GM19351 (cell line): ENCODE results near the gene PRR5L.
A peak's percentile ranks its signal among the peaks of the same experiment; 100 is the strongest.

Experiments
- ATAC-seq: cut with Tn5 transposase; IDR thresholded peaks from one replicate; pipeline ENCODE4 v1.9.1; 2021; ENCODE audit warnings: mild to moderate bottlenecking, moderate library complexity; ENCODE audit not compliant: unreplicated experiment

PRR5L gene

GRCh38 chr11:36278531-36279282 is 17.4 kb upstream of the PRR5L start:
- ATAC-seq, result no peak

DNA sequence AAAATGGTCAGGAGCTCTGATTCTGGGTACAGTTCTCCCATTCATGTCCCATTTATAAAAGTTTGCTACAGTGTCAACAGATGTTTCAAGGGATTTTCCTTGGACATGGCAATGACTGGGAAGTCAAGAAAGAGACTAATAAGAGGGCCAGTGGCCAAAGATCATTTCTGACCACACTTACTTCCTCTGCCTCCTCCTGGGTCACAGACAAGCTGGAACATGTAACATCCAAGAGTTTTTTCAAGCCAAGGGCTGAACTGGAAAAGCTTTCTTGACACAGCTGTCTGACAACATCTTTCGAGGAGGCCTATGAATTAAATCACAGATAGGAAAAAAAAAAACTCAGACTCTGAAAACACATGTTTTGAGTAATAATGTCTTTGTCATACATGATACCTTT is 15.6 kb upstream of the PRR5L start:
- ATAC-seq, result no peak

- ATAC-seq, result no peak
Observed at GRCh38 chr11:36281850-36282249, 14.2 kb upstream of the PRR5L start.

DNA sequence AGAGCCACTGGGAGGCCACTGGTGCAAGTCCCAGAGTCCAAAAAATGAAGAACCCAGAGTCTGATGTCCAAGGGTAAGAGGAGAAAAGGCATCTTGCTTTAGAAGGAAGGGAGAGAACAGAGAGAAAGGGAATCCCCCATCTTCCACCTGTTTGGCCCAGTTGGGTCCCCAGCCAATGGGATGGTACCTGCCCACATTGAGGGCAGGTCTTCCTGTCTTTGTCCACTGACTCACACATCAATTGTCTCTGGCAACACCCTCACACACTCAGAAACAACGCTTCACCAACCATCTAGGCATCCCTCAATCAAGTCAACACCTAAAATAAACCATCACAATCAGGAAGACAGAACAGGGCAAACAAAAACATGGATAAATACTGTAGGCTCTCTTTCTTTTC is 13.2 kb upstream of the PRR5L start:
- no peak for ATAC-seq

- no peak for ATAC-seq
Observed at GRCh38 chr11:36288442-36289225, 7.5 kb upstream of the PRR5L start.

DNA sequence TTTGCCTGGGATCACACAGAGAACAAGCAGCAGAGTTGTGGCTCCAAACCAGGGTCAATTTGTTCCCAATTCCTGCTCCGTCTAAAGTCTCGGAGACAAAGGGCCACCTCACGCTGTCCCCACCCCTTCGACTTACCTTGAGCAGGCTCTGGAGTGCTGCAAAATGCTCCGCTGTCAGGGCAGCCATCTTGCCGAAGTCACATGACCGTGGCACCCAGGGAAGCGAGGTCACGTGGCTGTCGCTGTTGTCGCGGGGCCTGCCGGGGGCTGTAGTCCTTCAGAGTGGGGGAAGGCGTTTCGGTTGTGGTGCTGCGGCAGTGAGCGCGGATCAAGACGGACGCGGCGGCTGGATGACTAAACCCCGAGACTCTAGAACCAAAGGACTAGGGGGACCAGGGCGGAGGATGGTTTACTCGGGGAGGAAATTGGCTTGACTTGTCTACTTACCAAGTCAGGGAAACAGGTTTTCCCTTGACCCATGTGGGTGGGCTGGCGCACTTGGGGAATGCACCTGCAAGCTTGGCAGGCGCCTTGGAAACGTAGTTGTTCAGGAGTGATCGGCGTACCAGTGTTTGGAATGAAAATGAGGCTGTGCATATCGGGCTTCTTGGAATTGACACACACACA is 6.7 kb upstream of the PRR5L start, which contains the start of gene COMMD9:
Gene COMMD9, minus strand, starts transcription at position 199 of the 627 bp plus-strand sequence. Its CDS starts 12 bp downstream, at position 187.
- ATAC-seq, result peak; percentile 98

DNA sequence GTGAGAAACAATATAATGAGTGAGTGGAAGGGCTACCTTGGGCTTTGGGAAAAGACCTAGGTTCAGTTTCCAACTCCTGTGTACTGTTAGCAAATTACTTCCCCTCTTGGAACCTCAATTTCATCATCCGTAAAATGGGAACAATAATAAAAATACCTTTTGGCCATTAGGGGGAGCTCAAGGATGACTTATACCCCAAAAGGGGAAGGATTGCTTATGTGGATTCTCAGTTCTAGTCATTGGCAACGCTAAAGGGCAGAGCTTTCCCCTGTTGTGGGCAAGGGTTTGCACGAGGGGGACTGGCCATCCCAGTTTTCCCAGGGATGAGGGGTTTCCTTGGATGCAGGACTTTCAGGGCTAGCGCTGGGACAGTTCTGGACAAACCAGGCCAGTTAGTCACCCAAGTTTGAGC is 3.8 kb upstream of the PRR5L start:
- ATAC-seq, result peak; percentile 40

- ATAC-seq, result no peak
Observed at GRCh38 chr11:36296884-36297543, 926 bp downstream of the PRR5L start.

GRCh38 chr11:36300650-36301049 is 4.6 kb downstream of the PRR5L start:
- ATAC-seq, result no peak

- no peak for ATAC-seq
Observed at GRCh38 chr11:36304351-36304750, 8.3 kb downstream of the PRR5L start.

GRCh38 chr11:36305047-36305446 is 9.0 kb downstream of the PRR5L start:
- no peak for ATAC-seq

GRCh38 chr11:36306888-36307287 is 10.8 kb downstream of the PRR5L start:
- peak; percentile 67 for ATAC-seq

GRCh38 chr11:36308577-36308976 is 12.5 kb downstream of the PRR5L start:
- no peak for ATAC-seq

GRCh38 chr11:36309779-36310178 is 13.7 kb downstream of the PRR5L start:
- ATAC-seq, result no peak

DNA sequence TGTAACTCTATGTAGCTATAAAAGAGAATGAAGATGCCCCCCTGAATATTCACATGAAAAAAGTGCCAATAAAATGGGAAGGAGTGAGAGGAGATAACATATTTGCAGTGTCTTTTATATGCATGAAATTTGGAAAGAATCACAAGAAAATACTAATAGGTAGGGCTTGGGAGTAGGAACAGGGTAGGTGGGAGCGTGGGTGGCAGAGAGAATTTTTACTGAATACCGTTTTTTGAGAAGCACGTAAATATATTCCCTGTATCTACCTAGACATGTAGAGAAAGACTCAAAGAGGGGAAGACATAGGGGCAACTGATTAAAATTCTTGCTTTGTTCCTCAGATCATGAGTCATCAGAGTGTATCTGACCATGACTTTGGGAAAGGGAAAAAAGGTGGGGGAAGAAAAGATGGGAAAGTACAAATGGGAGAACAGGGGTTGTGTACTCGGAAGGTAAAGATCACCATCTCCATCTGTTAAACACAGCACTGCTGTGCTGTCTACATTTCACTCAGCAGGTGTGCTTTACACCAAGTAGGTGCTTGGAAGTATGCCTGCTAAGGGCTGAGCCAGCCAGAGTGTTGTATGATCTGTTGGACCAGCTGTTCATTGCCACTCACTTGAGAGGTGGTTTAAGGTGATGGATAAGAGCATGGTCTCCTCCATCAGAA is 16.0 kb downstream of the PRR5L start:
- ATAC-seq, result no peak

DNA sequence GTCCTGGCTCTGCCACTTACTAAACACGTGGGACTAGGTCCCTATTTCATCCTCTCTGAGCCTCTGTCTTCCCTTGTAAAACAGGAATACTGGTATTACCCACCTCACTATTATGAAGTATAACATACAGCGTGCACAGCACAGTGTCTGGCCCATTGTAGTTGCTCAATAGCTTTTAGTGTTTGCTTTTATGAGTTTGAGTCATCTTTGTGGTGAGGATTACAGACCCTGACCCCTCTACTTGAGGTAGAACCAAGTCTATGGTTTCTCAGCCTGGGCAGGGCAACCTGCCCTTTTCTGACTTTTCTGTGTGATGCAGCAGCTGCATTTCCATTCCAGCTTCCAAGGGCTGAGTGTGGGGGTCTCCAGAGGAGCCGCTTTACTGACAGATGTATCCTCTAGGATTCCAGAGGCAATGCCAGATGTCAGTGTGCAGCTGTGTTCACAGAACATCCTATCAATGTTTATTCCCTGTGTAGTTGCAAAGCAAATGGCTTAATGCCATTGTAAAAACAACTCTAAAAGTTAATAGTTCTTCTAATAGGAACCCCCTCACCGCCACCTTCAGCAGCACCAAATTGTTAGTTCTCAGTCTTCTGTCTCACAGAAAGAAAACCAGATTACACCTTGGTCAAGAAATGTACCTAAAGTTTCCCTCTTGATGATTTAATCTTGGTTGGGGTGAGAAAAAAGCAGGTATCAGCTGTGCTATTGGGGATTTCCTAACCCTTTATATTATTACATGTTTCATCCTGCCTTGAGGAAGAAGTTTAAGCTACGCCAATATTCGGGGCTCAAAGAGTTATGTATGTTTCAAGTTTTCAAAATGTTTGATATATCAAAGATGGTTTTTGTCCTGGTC is 16.8 kb downstream of the PRR5L start:
- no peak for ATAC-seq

- no peak for ATAC-seq
Observed at GRCh38 chr11:36313750-36314433, 17.8 kb downstream of the PRR5L start.

- ATAC-seq, result no peak
Observed at GRCh38 chr11:36314434-36314767, 18.3 kb downstream of the PRR5L start.

- ATAC-seq, result no peak
Observed at GRCh38 chr11:36316049-36316448, 20.0 kb downstream of the PRR5L start.
